ENCODE measurements around the gene ANKZF1. TPM values are rescaled to one million over a fixed set of nuclear protein-coding genes. Genes with fewer than 3 reads are reported as not detected.
"Not testable (repeated sequence)": the region's sequence is repeated elsewhere in the genome, so short reads cannot be mapped to it uniquely, and the experiment has no call there.

The ANKZF1 gene
- polyA plus RNA-seq, 4 donors, result 28.0 to 76.6 (median 51.3) TPM

GRCh38 chr2:219253753-219254589 lies 24.4 kb downstream of the ANKZF1 start, which contains the start of gene TUBA4A:
TUBA4A (minus strand) TSS chr2:219253918; CDS start chr2:219253858, 60 bp downstream.
- DNase-seq (ENCODE audit: low read depth in 4 of 4, low spot score in 3 of 4), result no peak

GRCh38 chr2:219254590-219255201 lies 25.1 kb downstream of the ANKZF1 start:
- no peak for DNase-seq (ENCODE audit: low read depth in 4 of 4, low spot score in 3 of 4)

- DNase-seq (ENCODE audit: low read depth in 4 of 4, low spot score in 3 of 4), result not testable (repeated sequence)
These were observed 29.3 kb downstream of the ANKZF1 start for GRCh38 chr2:219258942-219259341.

- no peak for DNase-seq (ENCODE audit: low read depth in 4 of 4, low spot score in 3 of 4)
These were observed 31.6 kb downstream of the ANKZF1 start for GRCh38 chr2:219261024-219261855.

GRCh38 chr2:219266232-219266631 lies 36.6 kb downstream of the ANKZF1 start:
- no peak for DNase-seq (ENCODE audit: low read depth in 4 of 4, low spot score in 3 of 4)

GRCh38 chr2:219266886-219267285 lies 37.3 kb downstream of the ANKZF1 start:
- no peak for DNase-seq (ENCODE audit: low read depth in 4 of 4, low spot score in 3 of 4)

- no peak for DNase-seq (ENCODE audit: low read depth in 4 of 4, low spot score in 3 of 4)
These were observed 38.7 kb downstream of the ANKZF1 start for GRCh38 chr2:219268294-219268693.

GRCh38 chr2:219269362-219270054 lies 39.9 kb downstream of the ANKZF1 start:
- no peak for DNase-seq (ENCODE audit: low read depth in 4 of 4, low spot score in 3 of 4)

GRCh38 chr2:219270055-219270372 lies 40.4 kb downstream of the ANKZF1 start:
- DNase-seq (ENCODE audit: low read depth in 4 of 4, low spot score in 3 of 4), result no peak

GRCh38 chr2:219271021-219271420 lies 41.4 kb downstream of the ANKZF1 start:
- DNase-seq (ENCODE audit: low read depth in 4 of 4, low spot score in 3 of 4), result no peak

GRCh38 chr2:219272356-219272755 lies 42.8 kb downstream of the ANKZF1 start:
- no peak for DNase-seq (ENCODE audit: low read depth in 4 of 4, low spot score in 3 of 4)

GRCh38 chr2:219272995-219273394 lies 43.4 kb downstream of the ANKZF1 start:
- DNase-seq (ENCODE audit: low read depth in 4 of 4, low spot score in 3 of 4), result no peak

GRCh38 chr2:219273937-219274336 lies 44.3 kb downstream of the ANKZF1 start:
- DNase-seq (ENCODE audit: low read depth in 4 of 4, low spot score in 3 of 4), result no peak

- no peak for DNase-seq (ENCODE audit: low read depth in 4 of 4, low spot score in 3 of 4)
These were observed 44.8 kb downstream of the ANKZF1 start for GRCh38 chr2:219274361-219274921.

- no peak for DNase-seq (ENCODE audit: low read depth in 4 of 4, low spot score in 3 of 4)
These were observed 48.4 kb downstream of the ANKZF1 start for GRCh38 chr2:219277703-219278654.

- DNase-seq (ENCODE audit: low read depth in 4 of 4, low spot score in 3 of 4), result no peak
These were observed 49.1 kb downstream of the ANKZF1 start for GRCh38 chr2:219278655-219279150.

GRCh38 chr2:219279151-219279915 lies 49.7 kb downstream of the ANKZF1 start, which contains the start of gene DNAJB2:
DNAJB2 (plus strand) TSS chr2:219279366; CDS start chr2:219279834, 468 bp downstream.
- DNase-seq (ENCODE audit: low read depth in 4 of 4, low spot score in 3 of 4), result peak; percentile 92 to 97 (median 95)

- DNase-seq (ENCODE audit: low read depth in 4 of 4, low spot score in 3 of 4), result no peak
These were observed 50.4 kb downstream of the ANKZF1 start for GRCh38 chr2:219279916-219280516.
